Sigmoid colon (tissue), 4 donors: ENCODE data around the gene ERCC3.

Source experiments
- CTCF ChIP-seq, 4 experiments: fragments of 450-650 bp in 3 of 4; fragments of 200-600 bp in 1 of 4; IDR thresholded peaks; one replicate each; pipeline ENCODE4 v1.5.1; 2016 to 2019; ENCODE audit warnings: antibody characterized with exemption in 4 of 4, mild to moderate bottlenecking in 3 of 4, moderate library complexity in 2 of 4
- EP300 ChIP-seq, 4 donors: sonication (generic); formaldehyde crosslinking; IDR thresholded peaks; one replicate each; pipeline ENCODE4 v1.6.1; 2017; ENCODE audit warnings: antibody characterized with exemption in 4 of 4
- POLR2AphosphoS5 ChIP-seq, 4 donors: sonication (generic); formaldehyde crosslinking; IDR thresholded peaks; one replicate each; pipeline ENCODE4 v1.6.1; 2017; ENCODE audit warnings: antibody characterized with exemption in 4 of 4

- TF ChIP-seq CTCF (IDR thresholded peaks at IDR 0.05) (no peak), POLR2AphosphoS5 (IDR thresholded peaks at IDR 0.05) (no peak), EP300 (IDR thresholded peaks at IDR 0.05) (no peak)
Measured at GRCh38 chr2:127208313-127208712, 85.6 kb downstream of the ERCC3 start.
